GM10266 (cell line): Measurements from ENCODE around the gene SLC35G4.

Experiments
- DNase-seq: peaks from one replicate; pipeline ENCODE4 v3.0.0; 2012; ENCODE audit errors: extremely low spot score
- CTCF ChIP-seq: IDR thresholded peaks from 2 replicates; pipeline ENCODE4 v1.5.1; 2012; ENCODE audit warnings: mild to moderate bottlenecking, low read depth; ENCODE audit not compliant: control insufficient read depth, insufficient read depth; ENCODE audit errors: missing control alignments

SLC35G4 gene

GRCh38 chr18:11649839-11650238, 40.4 kb downstream of the SLC35G4 start:
- TF ChIP-seq CTCF, result no peak
- DNase-seq, result no peak

- no peak for TF ChIP-seq CTCF
- no peak for DNase-seq
Observed at GRCh38 chr18:11651899-11652298, 42.5 kb downstream of the SLC35G4 start.

- TF ChIP-seq CTCF, result no peak
- DNase-seq, result no peak
Observed at GRCh38 chr18:11653521-11653920, 44.1 kb downstream of the SLC35G4 start.

- peak; percentile 81 for TF ChIP-seq CTCF
- peak; percentile 67 for DNase-seq
Observed at GRCh38 chr18:11654736-11655605, 45.6 kb downstream of the SLC35G4 start.

- no peak for TF ChIP-seq CTCF
- no peak for DNase-seq
Observed at GRCh38 chr18:11655606-11655932, 46.2 kb downstream of the SLC35G4 start.

- no peak for TF ChIP-seq CTCF
- DNase-seq, result no peak
Observed at GRCh38 chr18:11657152-11657551, 47.8 kb downstream of the SLC35G4 start.

- TF ChIP-seq CTCF, result no peak
- DNase-seq, result no peak
Observed at GRCh38 chr18:11657554-11657953, 48.2 kb downstream of the SLC35G4 start.
